Testis (tissue), 2 donors: Measurements from ENCODE around the gene INPP5F.

Source experiments
- POLR2A ChIP-seq: fragments of 450-650 bp; IDR thresholded peaks from one replicate; pipeline ENCODE4 v1.6.1; 2017; ENCODE audit warnings: antibody characterized with exemption, mild to moderate bottlenecking, moderate library complexity
- TF ChIP-seq, protein P1 (sequence below), 3 experiments: fragments of 450-650 bp in 2 of 3; fragments of 200-600 bp in 1 of 3; sonication (generic) in 1 of 3; IDR thresholded peaks; one replicate each; pipeline ENCODE4 v1.5.1; 2016 to 2019; ENCODE audit warnings: antibody characterized with exemption in 3 of 3, mild to moderate bottlenecking in 2 of 3, moderate library complexity in 1 of 3

DNA sequence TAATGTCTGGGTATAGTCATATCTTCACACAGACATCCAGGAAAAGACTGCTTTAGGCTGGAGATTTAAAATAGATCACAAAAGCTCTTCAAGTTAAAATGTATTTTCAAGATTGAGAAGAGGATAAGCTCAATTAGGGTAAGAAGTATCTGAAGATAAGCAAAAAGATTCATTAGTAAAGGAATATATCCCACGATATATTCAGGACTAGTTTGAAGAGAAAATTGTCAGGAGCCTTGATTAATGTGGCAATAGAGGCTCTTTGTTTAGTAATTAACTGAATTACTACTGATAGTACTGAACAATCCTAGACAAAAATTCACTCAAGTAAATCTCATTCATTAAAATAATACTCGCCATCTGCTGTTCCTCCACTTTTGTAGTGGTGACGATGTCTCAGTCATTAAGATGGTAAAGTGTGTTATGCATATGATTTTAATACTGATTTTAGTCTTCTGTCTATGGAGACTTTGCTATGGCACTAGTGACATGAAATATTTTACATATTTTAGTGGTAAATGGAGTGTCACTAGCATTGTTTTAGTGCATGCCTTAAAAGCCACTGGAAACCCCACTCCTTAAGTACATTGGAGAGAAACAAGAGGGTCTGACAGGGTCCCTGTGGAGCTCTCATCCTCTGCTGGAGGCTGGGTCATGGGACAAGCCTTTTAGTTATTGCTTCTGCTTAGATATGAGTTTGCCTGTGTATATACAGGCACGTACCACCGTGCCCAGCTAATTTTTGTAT is 32.8 kb downstream of the INPP5F start:
- TF ChIP-seq, protein P1, sequence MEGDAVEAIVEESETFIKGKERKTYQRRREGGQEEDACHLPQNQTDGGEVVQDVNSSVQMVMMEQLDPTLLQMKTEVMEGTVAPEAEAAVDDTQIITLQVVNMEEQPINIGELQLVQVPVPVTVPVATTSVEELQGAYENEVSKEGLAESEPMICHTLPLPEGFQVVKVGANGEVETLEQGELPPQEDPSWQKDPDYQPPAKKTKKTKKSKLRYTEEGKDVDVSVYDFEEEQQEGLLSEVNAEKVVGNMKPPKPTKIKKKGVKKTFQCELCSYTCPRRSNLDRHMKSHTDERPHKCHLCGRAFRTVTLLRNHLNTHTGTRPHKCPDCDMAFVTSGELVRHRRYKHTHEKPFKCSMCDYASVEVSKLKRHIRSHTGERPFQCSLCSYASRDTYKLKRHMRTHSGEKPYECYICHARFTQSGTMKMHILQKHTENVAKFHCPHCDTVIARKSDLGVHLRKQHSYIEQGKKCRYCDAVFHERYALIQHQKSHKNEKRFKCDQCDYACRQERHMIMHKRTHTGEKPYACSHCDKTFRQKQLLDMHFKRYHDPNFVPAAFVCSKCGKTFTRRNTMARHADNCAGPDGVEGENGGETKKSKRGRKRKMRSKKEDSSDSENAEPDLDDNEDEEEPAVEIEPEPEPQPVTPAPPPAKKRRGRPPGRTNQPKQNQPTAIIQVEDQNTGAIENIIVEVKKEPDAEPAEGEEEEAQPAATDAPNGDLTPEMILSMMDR (IDR thresholded peaks at IDR 0.05) = no peak
- TF ChIP-seq POLR2A = no peak
